EL (cell line): ENCODE measurements around the gene PPA1.
"Not testable (repeated sequence)": the region's sequence is repeated elsewhere in the genome, so short reads cannot be mapped to it uniquely, and the experiment has no call there.

Source experiments
- DNase-seq: peaks from one replicate; pipeline ENCODE4 v3.0.0-alpha.2; 2016

The PPA1 gene

DNA sequence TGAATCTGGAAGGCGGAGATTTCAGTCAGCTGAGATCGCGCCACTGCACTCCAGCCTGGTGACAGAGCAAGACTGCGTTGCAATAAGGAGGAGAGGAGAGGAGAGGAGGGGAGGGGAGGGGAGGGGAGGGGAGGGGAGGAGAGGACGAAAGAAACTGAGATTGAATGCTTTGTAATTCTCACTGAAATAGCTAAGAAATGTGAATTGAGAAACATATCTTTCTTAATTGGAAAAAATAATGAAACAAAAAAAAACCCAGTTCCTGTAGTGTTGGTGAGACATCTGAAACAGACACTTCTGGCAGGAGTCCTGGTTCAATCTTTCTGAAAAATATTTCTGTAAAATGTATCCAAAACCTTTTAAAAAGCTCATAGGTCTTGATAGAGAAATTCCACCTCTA lies 26.5 kb downstream of the PPA1 start:
- DNase-seq: no peak

DNA sequence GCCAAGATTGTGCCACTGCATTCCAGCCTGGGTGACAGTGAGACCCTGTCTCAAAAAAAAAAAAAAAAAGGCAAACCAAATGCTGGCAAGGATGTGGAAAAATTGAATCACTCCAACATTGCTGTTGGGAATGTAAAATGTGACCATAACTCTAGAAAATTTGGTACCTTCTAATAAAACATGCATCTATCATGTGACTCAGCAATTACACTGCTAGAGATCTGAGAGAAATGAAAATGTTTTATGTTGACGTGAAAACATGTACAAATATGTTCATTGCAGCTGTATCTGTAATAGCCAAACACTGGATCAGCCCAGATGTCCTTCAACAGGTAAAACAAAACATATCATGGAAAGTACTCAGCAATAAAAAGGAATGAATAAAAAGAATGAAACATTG lies 32.1 kb downstream of the PPA1 start:
- no peak for DNase-seq

GRCh38 chr10:70198696-70199466 lies 34.3 kb downstream of the PPA1 start:
- no peak for DNase-seq

GRCh38 chr10:70197235-70197945 lies 35.8 kb downstream of the PPA1 start:
- DNase-seq: no peak

- peak; percentile 25 for DNase-seq
These were observed 39.8 kb downstream of the PPA1 start for GRCh38 chr10:70193391-70193844.

- DNase-seq: no peak
These were observed 40.8 kb downstream of the PPA1 start for GRCh38 chr10:70192326-70192968.

DNA sequence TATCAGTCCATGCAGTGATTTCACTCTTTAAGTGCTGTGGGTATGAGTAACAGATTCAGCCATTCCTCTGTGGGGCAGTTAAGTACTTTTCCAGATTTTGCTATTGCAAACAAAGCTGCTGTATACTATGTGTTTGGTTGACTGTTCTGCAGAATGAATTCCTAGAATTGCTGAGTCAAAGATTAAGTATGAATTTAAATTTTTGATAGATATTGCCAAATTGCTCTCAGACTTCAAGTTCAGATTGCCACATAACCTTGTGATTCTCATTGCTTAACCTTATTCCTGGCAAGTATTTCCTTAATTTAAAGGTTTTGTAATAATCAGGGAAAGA lies 41.3 kb downstream of the PPA1 start:
- peak; percentile 90 for DNase-seq

DNA sequence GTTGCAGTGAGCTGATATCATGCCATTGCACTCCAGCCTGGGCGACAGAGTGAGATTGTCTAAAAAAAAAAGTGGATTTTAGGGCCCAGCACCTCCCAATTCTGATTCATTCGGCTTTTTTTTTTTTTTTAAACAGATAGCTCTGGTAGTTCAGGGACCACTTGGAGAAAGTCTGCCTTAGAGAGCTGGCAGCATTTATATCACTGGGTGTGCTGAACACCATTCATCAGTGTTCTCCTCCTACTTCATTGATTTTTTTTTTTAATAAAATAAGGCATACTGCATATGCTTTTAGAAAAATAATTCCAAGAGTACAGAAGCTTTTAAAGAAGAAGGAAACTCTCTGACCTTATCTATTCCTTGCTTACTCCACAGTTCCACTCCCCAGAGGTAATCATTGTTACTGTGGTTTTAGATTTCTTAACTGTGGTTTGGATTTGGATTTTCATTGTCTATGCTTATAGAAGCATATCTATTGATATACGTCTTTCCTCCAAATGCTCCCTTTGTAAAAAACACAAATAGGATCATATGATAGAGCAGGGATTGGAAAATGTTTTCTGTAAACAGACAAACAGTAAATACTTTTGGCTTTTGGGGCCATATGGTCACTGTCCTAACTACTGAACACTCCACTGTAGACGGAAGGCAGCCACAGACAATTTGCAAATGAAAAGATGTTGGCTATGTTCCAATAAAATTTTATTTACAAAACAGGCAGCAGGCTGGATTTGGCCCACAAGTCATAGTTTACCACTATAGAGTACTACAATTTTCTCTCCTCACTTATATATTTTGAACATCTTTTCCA lies 41.9 kb downstream of the PPA1 start:
- DNase-seq: no peak

DNA sequence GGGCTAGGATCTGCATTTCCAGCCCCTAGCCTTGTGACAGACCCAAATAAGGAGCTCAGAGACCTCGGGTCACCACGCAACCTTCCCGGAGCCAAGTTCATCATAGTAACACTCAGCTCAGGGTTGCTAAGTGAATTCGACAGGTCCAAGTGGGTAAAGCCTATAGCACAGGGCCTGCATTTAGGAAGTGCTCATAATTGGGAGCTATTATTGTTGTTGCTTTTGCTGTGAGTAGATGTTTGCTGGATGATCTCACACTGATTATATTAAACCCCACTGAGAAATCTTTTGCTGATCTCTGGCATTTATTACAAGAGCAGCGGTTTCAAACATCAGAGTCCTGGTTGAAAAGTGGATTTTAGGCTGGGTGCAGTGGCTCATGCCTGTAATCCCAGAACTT lies 42.6 kb downstream of the PPA1 start:
- peak; percentile 32 for DNase-seq

DNA sequence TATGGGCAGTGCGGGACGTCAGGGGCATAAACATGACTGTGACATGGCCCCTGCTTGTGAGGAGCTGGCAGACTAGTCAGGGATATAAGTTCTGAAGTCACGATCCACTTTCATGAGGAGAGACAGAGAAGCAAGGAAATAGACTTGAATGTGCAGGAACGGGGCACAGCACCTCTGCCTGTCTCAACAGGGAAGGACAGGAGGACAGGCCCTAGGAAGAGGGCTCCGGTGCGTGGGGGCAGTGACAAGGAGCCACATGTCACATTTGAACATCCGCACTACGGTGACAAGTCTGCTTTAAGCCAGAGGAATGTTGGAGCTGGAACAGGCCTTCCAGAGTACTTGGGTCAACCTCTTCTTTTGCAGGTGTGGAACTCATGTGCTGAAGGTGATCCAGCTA lies 43.1 kb downstream of the PPA1 start:
- no peak for DNase-seq

DNA sequence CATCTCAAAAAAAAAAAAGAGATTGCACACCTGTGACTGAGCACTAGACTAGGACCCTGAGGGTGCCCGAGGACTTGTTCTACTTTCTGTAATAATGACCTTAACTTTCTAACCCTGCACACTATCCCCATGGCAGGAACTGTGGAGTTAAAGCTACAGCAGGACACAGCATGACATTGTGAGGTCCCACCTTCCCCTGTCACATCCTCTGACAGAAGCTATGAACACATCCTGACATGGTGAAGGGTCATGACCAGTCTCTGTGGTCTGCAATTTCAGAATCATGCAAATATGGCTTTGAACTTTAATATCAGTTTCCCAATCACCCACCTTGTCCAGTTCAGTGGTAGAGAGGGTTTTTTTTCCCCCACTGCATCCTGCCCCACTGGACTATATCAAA lies 44.5 kb downstream of the PPA1 start:
- DNase-seq: no peak

GRCh38 chr10:70186571-70186970 lies 46.7 kb downstream of the PPA1 start:
- DNase-seq: no peak

DNA sequence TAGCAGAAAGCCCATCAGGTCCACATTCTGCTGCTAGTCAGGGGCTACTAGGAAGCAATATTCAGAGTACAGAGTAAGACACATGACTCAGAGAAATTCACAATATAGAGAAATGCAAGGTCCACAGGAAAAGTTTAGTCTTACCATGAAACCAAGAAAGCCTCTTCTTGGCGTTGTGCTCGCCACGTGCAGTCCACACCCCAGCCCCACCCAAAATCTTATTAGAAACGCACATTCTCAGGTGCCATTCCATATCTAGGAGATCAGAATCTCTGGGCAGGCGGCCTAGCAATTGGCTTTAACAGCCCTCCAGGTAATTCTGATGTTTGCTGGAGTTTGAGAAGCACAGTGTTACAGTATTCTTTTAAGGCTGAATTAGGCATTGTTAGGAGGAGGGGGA lies 47.1 kb downstream of the PPA1 start:
- no peak for DNase-seq

DNA sequence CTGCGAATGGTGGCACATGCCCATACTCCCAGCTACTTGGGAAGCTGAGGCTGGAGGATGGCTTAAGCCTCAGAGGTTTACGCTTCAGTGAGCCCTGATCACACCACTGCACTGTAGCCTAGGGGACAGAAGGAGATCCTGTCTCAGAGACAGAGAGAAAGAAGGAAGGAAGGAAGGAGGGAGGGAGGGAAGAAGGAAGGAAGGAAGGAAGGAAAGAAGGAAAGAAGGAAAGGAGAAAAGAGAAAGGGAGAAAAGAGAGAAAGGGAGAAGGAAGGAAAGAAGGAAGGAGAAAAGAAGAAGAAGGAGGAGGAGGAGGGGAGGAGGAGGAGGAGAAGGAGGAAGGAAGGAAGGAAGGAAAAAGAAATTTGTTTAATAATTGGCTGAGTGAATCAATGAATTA lies 49.9 kb downstream of the PPA1 start:
- no peak for DNase-seq

DNA sequence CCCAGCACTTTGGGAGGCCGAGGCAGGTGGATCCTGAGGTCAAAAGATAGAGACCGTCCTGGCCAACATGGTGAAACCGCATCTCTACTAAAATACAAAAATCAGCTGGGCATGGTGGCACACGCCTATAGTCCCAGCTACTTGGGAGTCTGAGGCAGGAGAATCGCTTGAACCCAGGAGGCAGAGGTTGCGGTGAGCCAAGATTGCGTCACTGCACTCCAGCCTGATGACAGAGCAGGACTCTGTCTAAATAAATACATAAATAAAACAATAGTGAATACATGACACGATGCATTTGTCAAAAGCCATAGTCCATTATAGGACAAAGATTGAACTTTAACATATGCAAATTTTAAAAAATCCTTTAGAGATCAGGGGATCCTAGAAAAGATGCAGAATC lies 54.0 kb downstream of the PPA1 start:
- DNase-seq: not testable (repeated sequence)

GRCh38 chr10:70178139-70178725 lies 55.0 kb downstream of the PPA1 start:
- no peak for DNase-seq

DNA sequence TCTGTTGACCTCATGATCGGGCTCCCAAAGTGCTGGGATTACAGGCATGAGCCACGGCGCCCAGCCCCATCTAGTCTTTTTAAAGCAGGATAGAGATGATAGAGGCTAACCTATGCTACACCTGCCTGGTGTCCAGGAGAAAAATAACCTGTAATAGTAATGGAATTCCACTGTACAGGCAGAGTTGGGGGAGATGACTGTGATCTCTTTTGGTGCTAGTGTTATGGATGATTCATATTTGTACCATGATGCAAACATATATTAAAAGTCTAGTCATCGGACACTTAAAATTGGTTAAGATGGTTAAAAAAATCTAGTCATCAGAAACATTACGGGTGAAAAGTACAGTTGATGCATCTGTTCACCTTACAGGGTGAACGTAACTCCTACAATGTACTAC lies 56.8 kb downstream of the PPA1 start:
- peak; percentile 37 for DNase-seq

- peak; percentile 21 for DNase-seq
These were observed 57.7 kb downstream of the PPA1 start for GRCh38 chr10:70175516-70175915.

DNA sequence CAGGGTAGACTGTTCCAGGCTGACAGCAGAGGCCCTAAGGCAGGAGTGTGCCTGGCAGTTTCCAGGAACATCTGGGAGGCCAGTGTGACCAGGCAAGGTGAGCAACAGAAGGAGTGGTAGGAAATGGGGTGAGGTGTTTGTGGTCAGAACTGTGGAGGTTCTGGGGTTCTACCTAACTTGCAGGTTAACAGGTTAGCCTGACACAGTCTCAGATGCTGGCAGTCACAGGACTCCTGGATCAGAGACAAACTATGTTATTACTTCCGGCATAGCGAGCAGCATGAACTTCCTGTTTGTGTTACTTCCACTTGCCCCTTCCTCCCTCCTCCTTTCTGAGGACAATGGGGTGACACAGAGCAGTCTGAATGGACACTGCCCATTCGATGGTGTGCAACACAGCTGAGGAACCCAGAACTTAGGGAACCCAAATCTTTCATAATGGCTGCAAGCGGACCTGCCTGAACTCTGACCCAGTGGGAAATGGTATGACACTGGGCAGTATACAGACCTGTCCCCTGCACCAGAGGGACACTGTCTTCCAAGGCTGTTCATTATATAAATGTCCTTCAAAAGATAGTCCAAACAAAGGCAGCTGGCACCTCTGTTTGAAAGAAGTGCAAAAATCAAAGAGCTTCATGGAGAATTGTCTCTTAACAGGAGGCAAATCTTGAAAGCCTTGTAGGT lies 59.0 kb downstream of the PPA1 start:
- no peak for DNase-seq

DNA sequence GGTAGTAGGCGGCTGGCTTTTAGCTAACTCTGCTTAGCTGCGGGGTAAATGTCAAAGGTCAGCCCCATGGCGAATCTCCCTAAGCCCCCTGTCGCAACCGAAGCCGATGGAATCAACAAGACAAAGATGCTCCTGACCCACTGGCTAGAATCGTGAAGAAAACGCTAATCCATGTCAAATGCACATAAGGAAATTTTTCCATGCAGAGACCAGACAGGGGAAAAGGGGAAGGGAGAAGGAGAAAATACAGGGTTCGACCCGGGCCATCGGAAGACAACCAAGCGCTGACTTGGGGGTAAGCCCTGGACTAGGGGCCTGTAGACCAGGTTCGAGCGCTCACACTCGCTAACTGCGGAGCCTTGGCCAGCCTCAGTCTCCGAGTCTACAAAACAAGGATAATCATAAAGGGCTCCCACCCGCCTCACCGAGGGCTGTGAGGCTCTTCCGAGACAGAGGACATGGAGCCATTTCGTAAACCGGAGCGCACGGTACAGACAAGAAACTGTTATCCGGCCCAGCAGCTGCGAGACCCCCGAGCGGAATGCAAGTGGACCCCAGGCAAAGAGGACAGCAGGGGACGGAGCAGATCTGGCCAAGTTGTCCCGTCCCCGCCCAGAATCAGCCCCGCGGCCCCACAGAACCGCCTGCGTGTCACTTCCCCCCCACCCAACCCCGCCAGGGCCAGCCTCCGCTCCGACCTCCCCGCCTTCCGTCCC lies 63.4 kb downstream of the PPA1 start:
- no peak for DNase-seq

GRCh38 chr10:70169011-70169410 lies 64.2 kb downstream of the PPA1 start:
- no peak for DNase-seq

DNA sequence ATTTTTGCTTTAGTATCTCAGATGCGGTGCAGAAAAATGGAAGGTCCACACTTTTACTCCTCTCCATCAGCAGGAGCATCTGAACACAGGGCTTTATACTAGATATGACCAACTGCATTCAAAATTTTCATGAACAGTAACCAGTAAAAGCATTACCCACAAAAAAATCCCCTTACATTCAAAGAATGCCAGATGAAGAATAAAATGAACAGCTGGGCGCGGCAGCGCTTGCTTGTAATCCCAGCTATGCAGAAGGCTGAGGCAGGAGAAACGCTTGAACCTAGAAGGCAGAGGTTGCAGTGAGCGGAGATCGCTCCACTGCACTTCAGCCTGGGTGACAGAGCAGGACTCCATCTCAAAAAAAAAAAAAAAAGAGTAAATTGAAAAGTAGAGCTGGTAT lies 66.0 kb downstream of the PPA1 start:
- DNase-seq: no peak
